ENCODE data around the gene GLT8D2.

The GLT8D2 gene

GRCh38 chr12:103948746-103949406, 101.1 kb downstream of the GLT8D2 start:
- DNase-seq (ENCODE audit: low read depth in 2 of 2) = no peak

- no peak for DNase-seq (ENCODE audit: low read depth in 2 of 2)
Measured at GRCh38 chr12:103947871-103948555, 102.0 kb downstream of the GLT8D2 start.

GRCh38 chr12:103944964-103945363, 105.0 kb downstream of the GLT8D2 start:
- no peak for DNase-seq (ENCODE audit: low read depth in 2 of 2)
